Naive B cell (primary cell): ENCODE data around the gene MASP1. TPM values are rescaled to one million over a fixed set of nuclear protein-coding genes. Genes with fewer than 3 reads are reported as not detected.
A peak's percentile ranks its signal among the peaks of the same experiment; 100 is the strongest.

Source experiments
- ATAC-seq, 2 donors: fragments of 150-1000 bp; cut with Tn5 transposase; 2 replicates each; pipeline ENCODE4 v1.10.0; 2021; ENCODE audit warnings: low read depth in 2 of 2, mild to moderate bottlenecking in 2 of 2, moderate library complexity in 2 of 2
- DNase-seq: peaks from one replicate; pipeline ENCODE4 v3.0.0; 2022
- H3K27ac Mint-ChIP-seq, 6 donors: one replicate each; pipeline ENCODE4 v1.8.0; 2020 to 2022; ENCODE audit warnings: mild to moderate bottlenecking in 6 of 6, mixed read lengths in 6 of 6, moderate library complexity in 5 of 6, inconsistent platforms in 2 of 6
- H3K27me3 Mint-ChIP-seq, 3 donors: one replicate each; pipeline ENCODE4 v1.8.0; 2021 to 2022; ENCODE audit warnings: mixed read lengths in 3 of 3, mild to moderate bottlenecking in 1 of 3
- H3K36me3 Mint-ChIP-seq, 2 donors: one replicate each; pipeline ENCODE4 v1.8.0; 2020 to 2022; ENCODE audit warnings: mixed read lengths in 2 of 2, inconsistent platforms in 1 of 2, mild to moderate bottlenecking in 1 of 2
- H3K4me1 Mint-ChIP-seq, 3 donors: one replicate each; pipeline ENCODE4 v1.8.0; 2020 to 2022; ENCODE audit warnings: mixed read lengths in 3 of 3, inconsistent platforms in 1 of 3, mild to moderate bottlenecking in 1 of 3, moderate library complexity in 1 of 3
- H3K4me3 Mint-ChIP-seq, 8 donors: one replicate each; pipeline ENCODE4 v1.8.0; 2020 to 2022; ENCODE audit warnings: mild to moderate bottlenecking in 8 of 8, mixed read lengths in 8 of 8, moderate library complexity in 8 of 8, inconsistent platforms in 2 of 8
- H3K9me3 Mint-ChIP-seq, 7 donors: one replicate each; pipeline ENCODE4 v1.8.0; 2020 to 2022; ENCODE audit warnings: mixed read lengths in 7 of 7, mild to moderate bottlenecking in 5 of 7, inconsistent platforms in 2 of 7, moderate library complexity in 1 of 7
- polyA plus RNA-seq, 6 donors: library from polyadenylated mRNA; unstranded; fragments of 300-500 nt; fragmentation: Illumina TruSeq; gene quantifications; one replicate each; pipeline ENCODE4 v1.2.3, GENCODE V29; 2021; ENCODE audit warnings: low read depth in 6 of 6

Gene MASP1
- polyA plus RNA-seq, 6 donors from 2014 or later, result not detected

GRCh38 chr3:187223799-187224198, 67.7 kb downstream of the MASP1 start:
- DNase-seq (no peak), ATAC-seq (no peak)
- Mint-ChIP-seq H3K27ac (no peak overlapping the region), H3K4me3 (no peak overlapping the region), H3K27me3 (peaks cover 30 to 59% (median 31%) of the 10 kb centered on the region in 3 donors), H3K9me3 (no peaks in the 10 kb centered on the region), H3K36me3 (no peaks in the 10 kb centered on the region), H3K4me1 (no peaks in the 10 kb centered on the region)

GRCh38 chr3:187222801-187223200, 68.7 kb downstream of the MASP1 start:
- Mint-ChIP-seq H3K27me3 (peaks cover 26 to 59% (median 33%) of the 10 kb centered on the region in 3 donors), H3K9me3 (no peaks in the 10 kb centered on the region), H3K4me3 (no peak overlapping the region), H3K4me1 (no peaks in the 10 kb centered on the region), H3K36me3 (no peaks in the 10 kb centered on the region), H3K27ac (no peak overlapping the region)
- ATAC-seq (no peak), DNase-seq (no peak)

- no peak overlapping the region for H3K27ac Mint-ChIP-seq
- no peaks in the 10 kb centered on the region for H3K9me3 Mint-ChIP-seq
- no peaks in the 10 kb centered on the region for H3K36me3 Mint-ChIP-seq
- no peaks in the 10 kb centered on the region for H3K4me1 Mint-ChIP-seq
- peaks cover 10 to 40% (median 34%) of the 10 kb centered on the region in 3 donors for H3K27me3 Mint-ChIP-seq
- H3K4me3 Mint-ChIP-seq, result no peak overlapping the region
- DNase-seq, result no peak
- no peak for ATAC-seq
Measured at GRCh38 chr3:187215460-187215859, 76.1 kb downstream of the MASP1 start.

- Mint-ChIP-seq H3K4me1 (no peaks in the 10 kb centered on the region), H3K9me3 (no peaks in the 10 kb centered on the region)
Measured at GRCh38 chr3:187213616-187214015, 77.9 kb downstream of the MASP1 start.

GRCh38 chr3:187212705-187213104, 78.8 kb downstream of the MASP1 start:
- Mint-ChIP-seq H3K4me1 (no peaks in the 10 kb centered on the region), H3K4me3 (no peak overlapping the region), H3K27ac (no peak overlapping the region), H3K36me3 (no peaks in the 10 kb centered on the region), H3K9me3 (peaks cover 0 to 4% (median 0%) of the 10 kb centered on the region in 7 donors), H3K27me3 (peaks cover 15 to 35% (median 28%) of the 10 kb centered on the region in 3 donors)
- DNase-seq, result no peak
- no peak for ATAC-seq

More at GRCh38 chr3:187213616-187214015, 77.9 kb downstream of the MASP1 start:
- Mint-ChIP-seq H3K4me3 (no peak overlapping the region), H3K27me3 (peaks cover 13 to 37% (median 36%) of the 10 kb centered on the region in 3 donors), H3K27ac (no peak overlapping the region), H3K36me3 (no peaks in the 10 kb centered on the region)
- no peak for ATAC-seq
- no peak for DNase-seq

GRCh38 chr3:187212196-187212545, 79.4 kb downstream of the MASP1 start:
- ATAC-seq (no peak), DNase-seq (no peak)
- Mint-ChIP-seq H3K27ac (peak overlapping the region in 1 of 6 donors; percentile 41), H3K4me3 (peak overlapping the region in 1 of 8 donors; percentile 42), H3K36me3 (no peaks in the 10 kb centered on the region), H3K4me1 (no peaks in the 10 kb centered on the region), H3K27me3 (peaks cover 17 to 39% (median 27%) of the 10 kb centered on the region in 3 donors), H3K9me3 (peaks cover 0 to 10% (median 0%) of the 10 kb centered on the region in 7 donors)

GRCh38 chr3:187211532-187212195, 79.9 kb downstream of the MASP1 start:
- Mint-ChIP-seq H3K4me1 (no peaks in the 10 kb centered on the region), H3K27me3 (peaks cover 17 to 44% (median 32%) of the 10 kb centered on the region in 3 donors), H3K9me3 (peaks cover 0 to 12% (median 0%) of the 10 kb centered on the region in 7 donors), H3K27ac (no peak overlapping the region), H3K36me3 (no peaks in the 10 kb centered on the region), H3K4me3 (no peak overlapping the region)
- ATAC-seq, result no peak
- no peak for DNase-seq

GRCh38 chr3:187210545-187211327, 80.8 kb downstream of the MASP1 start:
- H3K4me3 Mint-ChIP-seq, result no peak overlapping the region
- ATAC-seq (no peak), DNase-seq (no peak)
- no peaks in the 10 kb centered on the region for H3K36me3 Mint-ChIP-seq
- H3K9me3 Mint-ChIP-seq, result peaks cover 0 to 12% (median 0%) of the 10 kb centered on the region in 7 donors
- no peaks in the 10 kb centered on the region for H3K4me1 Mint-ChIP-seq
- H3K27ac Mint-ChIP-seq, result no peak overlapping the region
- peaks cover 21 to 50% (median 35%) of the 10 kb centered on the region in 3 donors for H3K27me3 Mint-ChIP-seq

- ATAC-seq (no peak), DNase-seq (no peak)
- peaks cover 0 to 12% (median 0%) of the 10 kb centered on the region in 7 donors for H3K9me3 Mint-ChIP-seq
- no peaks in the 10 kb centered on the region for H3K4me1 Mint-ChIP-seq
- no peak overlapping the region for H3K4me3 Mint-ChIP-seq
- no peaks in the 10 kb centered on the region for H3K36me3 Mint-ChIP-seq
- H3K27me3 Mint-ChIP-seq, result peaks cover 25 to 54% (median 41%) of the 10 kb centered on the region in 3 donors
- no peak overlapping the region for H3K27ac Mint-ChIP-seq
Measured at GRCh38 chr3:187210091-187210490, 81.4 kb downstream of the MASP1 start.

- Mint-ChIP-seq H3K27ac (no peak overlapping the region), H3K4me1 (no peaks in the 10 kb centered on the region), H3K9me3 (peaks cover 0 to 12% (median 0%) of the 10 kb centered on the region in 7 donors), H3K27me3 (peaks cover 28 to 60% (median 47%) of the 10 kb centered on the region in 3 donors), H3K36me3 (no peaks in the 10 kb centered on the region), H3K4me3 (no peak overlapping the region)
- ATAC-seq (no peak), DNase-seq (no peak)
Measured at GRCh38 chr3:187209491-187209890, 82.0 kb downstream of the MASP1 start.

GRCh38 chr3:187208159-187208558, 83.4 kb downstream of the MASP1 start:
- Mint-ChIP-seq H3K9me3 (peaks cover 0 to 12% (median 0%) of the 10 kb centered on the region in 7 donors), H3K4me1 (no peaks in the 10 kb centered on the region), H3K27me3 (peaks cover 30 to 60% (median 57%) of the 10 kb centered on the region in 3 donors), H3K4me3 (no peak overlapping the region), H3K27ac (no peak overlapping the region), H3K36me3 (no peaks in the 10 kb centered on the region)
- DNase-seq (no peak), ATAC-seq (no peak)

- H3K36me3 Mint-ChIP-seq, result no peaks in the 10 kb centered on the region
- no peak overlapping the region for H3K27ac Mint-ChIP-seq
Measured at GRCh38 chr3:187207624-187208023, 83.9 kb downstream of the MASP1 start.

GRCh38 chr3:187207062-187207461, 84.5 kb downstream of the MASP1 start:
- Mint-ChIP-seq H3K9me3 (peaks cover 0 to 12% (median 0%) of the 10 kb centered on the region in 7 donors), H3K4me1 (no peaks in the 10 kb centered on the region), H3K27ac (no peak overlapping the region), H3K36me3 (no peaks in the 10 kb centered on the region), H3K27me3 (peaks cover 41 to 68% (median 63%) of the 10 kb centered on the region in 3 donors), H3K4me3 (no peak overlapping the region)
- no peak for ATAC-seq
- DNase-seq, result no peak

More at GRCh38 chr3:187207624-187208023, 83.9 kb downstream of the MASP1 start:
- H3K4me3 Mint-ChIP-seq, result no peak overlapping the region
- peaks cover 0 to 12% (median 0%) of the 10 kb centered on the region in 7 donors for H3K9me3 Mint-ChIP-seq
- H3K27me3 Mint-ChIP-seq, result peaks cover 35 to 63% (median 62%) of the 10 kb centered on the region in 3 donors
- no peaks in the 10 kb centered on the region for H3K4me1 Mint-ChIP-seq
- no peak for ATAC-seq
- no peak for DNase-seq

GRCh38 chr3:187205683-187206082, 85.9 kb downstream of the MASP1 start:
- no peak for DNase-seq
- Mint-ChIP-seq H3K27me3 (peaks cover 37 to 68% (median 63%) of the 10 kb centered on the region in 3 donors), H3K27ac (peak overlapping the region in 1 of 6 donors; percentile 56), H3K36me3 (no peaks in the 10 kb centered on the region), H3K9me3 (peaks cover 0 to 12% (median 0%) of the 10 kb centered on the region in 7 donors), H3K4me1 (no peaks in the 10 kb centered on the region), H3K4me3 (no peak overlapping the region)
- no peak for ATAC-seq
